ENCODE measurements around the gene SCGB1C1. TPM values are rescaled to one million over a fixed set of nuclear protein-coding genes. Genes with fewer than 3 reads are reported as not detected.

SCGB1C1 gene
- total and polyA plus RNA-seq, 2 of the 8 experiments (the other 6 are each of a cell fraction or from before 2014, with no cell fraction given), result not detected

- Histone ChIP-seq H3K9ac (replicated peaks in 1 of 4; ENCODE audit: extremely low read depth in 1 of 4, low read depth in 3 of 4, low read length in 3 of 4) (no peak overlapping the region), H3K18ac (ENCODE audit: extremely low read depth, low read length) (no peak overlapping the region), H2BK20ac (ENCODE audit: low read length) (no peak overlapping the region), H2BK12ac (ENCODE audit: low read depth, low read length) (no peak overlapping the region), H3K4me2 (ENCODE audit: insufficient read depth in 1 of 2, low read depth in 2 of 2, low read length in 2 of 2) (no peak overlapping the region), H3K23me2 (ENCODE audit: low read depth, low read length) (no peaks in the 10 kb centered on the region), H2AK5ac (ENCODE audit: low read depth, low read length) (no peak overlapping the region), H2BK15ac (ENCODE audit: low read length) (no peak overlapping the region), H3K79me2 (ENCODE audit: control insufficient read depth in 1 of 2, insufficient read depth in 2 of 2, low read length in 2 of 2) (no peaks in the 10 kb centered on the region), H3K9me3 (ENCODE audit: insufficient read depth in 2 of 2, low read depth in 1 of 2, low read length in 1 of 2) (no peaks in the 10 kb centered on the region), H4K8ac (ENCODE audit: extremely low read depth, insufficient read depth, low read length) (no peak overlapping the region), H3K56ac (replicated peaks; ENCODE audit: insufficient read length, low read depth, low read length) (no peak overlapping the region), H3K27ac (ENCODE audit: low read depth, low read length) (no peak overlapping the region), H3K14ac (ENCODE audit: insufficient read length) (no peak overlapping the region), H4K20me1 (replicated peaks in 1 of 2; ENCODE audit: control insufficient read depth in 1 of 2, insufficient read depth in 2 of 2, low read length in 2 of 2) (peaks cover 0 to 1% of the 10 kb centered on the region in 2 experiments), H2BK120ac (replicated peaks; ENCODE audit: low read depth, low read length) (no peak overlapping the region), H3K4me1 (replicated peaks in 1 of 4; ENCODE audit: control insufficient read depth in 3 of 4, insufficient read depth in 4 of 4, low read length in 3 of 4) (no peaks in the 10 kb centered on the region), H3K79me1 (ENCODE audit: low read depth, low read length) (no peaks in the 10 kb centered on the region; the same call in 1 of the 2 replicates), H3K4ac (replicated peaks; ENCODE audit: insufficient read length, low read depth, low read length) (no peak overlapping the region), H4K5ac (ENCODE audit: insufficient read length, low read depth, low read length) (no peak overlapping the region), H3K4me3 (ENCODE audit: extremely low read depth in 1 of 4, insufficient read depth in 2 of 4, low read depth in 3 of 4, low read length in 4 of 4) (no peak overlapping the region), H2BK5ac (ENCODE audit: low read depth, low read length) (no peak overlapping the region), H2AFZ (ENCODE audit: low read length) (no peak overlapping the region), H3K36me3 (ENCODE audit: control insufficient read depth in 2 of 4, insufficient read depth in 4 of 4, low read length in 3 of 4) (no peaks in the 10 kb centered on the region; a peak in 1 of 8 replicates), H3K23ac (ENCODE audit: insufficient read length) (no peak overlapping the region), H4K91ac (replicated peaks; ENCODE audit: insufficient read length, low read length) (no peak overlapping the region), H3K27me3 (replicated peaks in 1 of 4; ENCODE audit: control insufficient read depth in 3 of 4, extremely low read depth in 1 of 4, insufficient read depth in 3 of 4, low read length in 3 of 4) (no peaks in the 10 kb centered on the region)
- TF ChIP-seq SP4 (IDR thresholded peaks at IDR 0.05; ENCODE audit: low read length) (no peak), SUZ12 (IDR thresholded peaks at IDR 0.05; ENCODE audit: low read length) (no peak), RFX5 (IDR thresholded peaks at IDR 0.05; ENCODE audit: borderline replicate concordance, low read depth, low read length) (no peak), MAFK (IDR thresholded peaks at IDR 0.05; ENCODE audit: low read depth, low read length) (no peak), TEAD4 (IDR thresholded peaks at IDR 0.05; ENCODE audit: low read depth, low read length) (no peak), SP2 (IDR thresholded peaks at IDR 0.05; ENCODE audit: low read length) (no peak), MAX (IDR thresholded peaks at IDR 0.05) (no peak), SIN3A (conservative IDR thresholded peaks at IDR 0.05 in 1 of 2, IDR thresholded peaks at IDR 0.05 in 1 of 2; ENCODE audit: low read depth in 1 of 2, low read length in 2 of 2) (no peak), KDM4A (IDR thresholded peaks at IDR 0.05; ENCODE audit: low read depth, low read length, severe bottlenecking) (no peak), BRCA1 (IDR thresholded peaks at IDR 0.05; ENCODE audit: low read depth, low read length) (no peak), SP1 (IDR thresholded peaks at IDR 0.05; ENCODE audit: low read depth, low read length) (no peak)
- WGBS, 2 experiments (ENCODE audit: extremely low coverage in 1 of 2, insufficient coverage in 1 of 2, insufficient read length in 1 of 2, insufficient replicate concordance in 2 of 2, low coverage in 1 of 2, low lambda C conversion rate in 2 of 2, missing lambda C conversion rate in 1 of 2), result 92% methylated on average over 7 of the region's 7 CpGs; no CpG with 5 or more reads in 1 of the 2 experiments
- POLR2A ChIA-PET (ENCODE audit: partially characterized antibody), result interaction anchor here (0.9 to 1.6 kb wide), 4 partner anchors 9 to 16 kb away, joined by 3 to 6 read pairs (median 4); partner anchors contain the start of gene PSMD13
- FAIRE-seq (no peak), DNase-seq (ENCODE audit: low read depth in 1 of 2, low spot score in 2 of 2) (no peak)
- CTCF ChIA-PET (ENCODE audit: partially characterized antibody), result interaction anchor here (0.6 to 2.1 kb wide), 4 partner anchors 9 to 220 kb away, joined by 3 to 8 read pairs (median 4); no protein-coding TSS in a partner anchor
These were observed 28.7 kb downstream of the SCGB1C1 start for GRCh38 chr11:221539-221938.

All from H1 (cell line).